ENCODE measurements around the gene HIVEP3.

The HIVEP3 gene

GRCh38 chr1:41879617-41880016 is 39.1 kb downstream of the HIVEP3 start:
- H3K4me1 ChIP-seq (ENCODE audit: control insufficient read depth in 5 of 5, insufficient read depth in 5 of 5, low read length in 5 of 5), result peaks cover 0 to 31% (median 16%) of the 10 kb centered on the region in 5 donors
- no peaks in the 10 kb centered on the region for H3K27me3 ChIP-seq (ENCODE audit: control insufficient read depth in 5 of 5, insufficient read depth in 4 of 5, low read length in 5 of 5)
- no peak overlapping the region for H3K27ac ChIP-seq (ENCODE audit: low read depth, low read length)
- no peaks in the 10 kb centered on the region for H3K36me3 ChIP-seq (ENCODE audit: control insufficient read depth in 5 of 5, insufficient read depth in 5 of 5, low read length in 5 of 5)
- H3K9ac ChIP-seq (ENCODE audit: low read length in 5 of 5), result no peak overlapping the region
- H3K9me3 ChIP-seq (ENCODE audit: control insufficient read depth in 5 of 5, low read length in 5 of 5), result no peaks in the 10 kb centered on the region
- H3K4me3 ChIP-seq (ENCODE audit: low read depth in 1 of 5, low read length in 5 of 5), result no peak overlapping the region

- no peaks in the 10 kb centered on the region for H3K9me3 ChIP-seq (ENCODE audit: control insufficient read depth in 5 of 5, low read length in 5 of 5)
- H3K27me3 ChIP-seq (ENCODE audit: control insufficient read depth in 5 of 5, insufficient read depth in 4 of 5, low read length in 5 of 5), result no peaks in the 10 kb centered on the region
- H3K36me3 ChIP-seq (ENCODE audit: control insufficient read depth in 5 of 5, insufficient read depth in 5 of 5, low read length in 5 of 5), result no peaks in the 10 kb centered on the region
- H3K4me1 ChIP-seq (ENCODE audit: control insufficient read depth in 5 of 5, insufficient read depth in 5 of 5, low read length in 5 of 5), result peaks cover 0 to 31% (median 16%) of the 10 kb centered on the region in 5 donors
- H3K27ac ChIP-seq (ENCODE audit: low read depth, low read length), result no peak overlapping the region
- no peak overlapping the region for H3K4me3 ChIP-seq (ENCODE audit: low read depth in 1 of 5, low read length in 5 of 5)
- H3K9ac ChIP-seq (ENCODE audit: low read length in 5 of 5), result no peak overlapping the region
These were observed 39.8 kb downstream of the HIVEP3 start for GRCh38 chr1:41878911-41879310.

GRCh38 chr1:41878495-41878894 is 40.2 kb downstream of the HIVEP3 start:
- Histone ChIP-seq H3K9ac (ENCODE audit: low read length in 5 of 5) (no peak overlapping the region), H3K4me3 (ENCODE audit: low read depth in 1 of 5, low read length in 5 of 5) (no peak overlapping the region), H3K27me3 (ENCODE audit: control insufficient read depth in 5 of 5, insufficient read depth in 4 of 5, low read length in 5 of 5) (no peaks in the 10 kb centered on the region), H3K27ac (ENCODE audit: low read depth, low read length) (no peak overlapping the region), H3K36me3 (ENCODE audit: control insufficient read depth in 5 of 5, insufficient read depth in 5 of 5, low read length in 5 of 5) (no peaks in the 10 kb centered on the region), H3K4me1 (ENCODE audit: control insufficient read depth in 5 of 5, insufficient read depth in 5 of 5, low read length in 5 of 5) (peaks cover 0 to 31% (median 16%) of the 10 kb centered on the region in 5 donors), H3K9me3 (ENCODE audit: control insufficient read depth in 5 of 5, low read length in 5 of 5) (no peaks in the 10 kb centered on the region)

- Histone ChIP-seq H3K9ac (ENCODE audit: low read length in 5 of 5) (peak overlapping the region in 1 of 5 donors; percentile 41), H3K4me1 (ENCODE audit: control insufficient read depth in 5 of 5, insufficient read depth in 5 of 5, low read length in 5 of 5) (peaks cover 0 to 31% (median 16%) of the 10 kb centered on the region in 5 donors), H3K36me3 (ENCODE audit: control insufficient read depth in 5 of 5, insufficient read depth in 5 of 5, low read length in 5 of 5) (no peaks in the 10 kb centered on the region), H3K4me3 (ENCODE audit: low read depth in 1 of 5, low read length in 5 of 5) (no peak overlapping the region), H3K27ac (ENCODE audit: low read depth, low read length) (no peak overlapping the region), H3K9me3 (ENCODE audit: control insufficient read depth in 5 of 5, low read length in 5 of 5) (no peaks in the 10 kb centered on the region), H3K27me3 (ENCODE audit: control insufficient read depth in 5 of 5, insufficient read depth in 4 of 5, low read length in 5 of 5) (no peaks in the 10 kb centered on the region)
These were observed 41.9 kb downstream of the HIVEP3 start for GRCh38 chr1:41876576-41877445.

GRCh38 chr1:41875487-41875886 is 43.2 kb downstream of the HIVEP3 start:
- Histone ChIP-seq H3K36me3 (ENCODE audit: control insufficient read depth in 5 of 5, insufficient read depth in 5 of 5, low read length in 5 of 5) (no peaks in the 10 kb centered on the region), H3K27me3 (ENCODE audit: control insufficient read depth in 5 of 5, insufficient read depth in 4 of 5, low read length in 5 of 5) (no peaks in the 10 kb centered on the region), H3K4me3 (ENCODE audit: low read depth in 1 of 5, low read length in 5 of 5) (no peak overlapping the region), H3K9me3 (ENCODE audit: control insufficient read depth in 5 of 5, low read length in 5 of 5) (no peaks in the 10 kb centered on the region), H3K27ac (ENCODE audit: low read depth, low read length) (no peak overlapping the region), H3K4me1 (ENCODE audit: control insufficient read depth in 5 of 5, insufficient read depth in 5 of 5, low read length in 5 of 5) (peaks cover 0 to 29% (median 16%) of the 10 kb centered on the region in 5 donors), H3K9ac (ENCODE audit: low read length in 5 of 5) (no peak overlapping the region)

GRCh38 chr1:41874903-41875411 is 43.8 kb downstream of the HIVEP3 start:
- H3K9ac ChIP-seq (ENCODE audit: low read length in 5 of 5), result no peak overlapping the region
- H3K36me3 ChIP-seq (ENCODE audit: control insufficient read depth in 5 of 5, insufficient read depth in 5 of 5, low read length in 5 of 5), result no peaks in the 10 kb centered on the region
- H3K9me3 ChIP-seq (ENCODE audit: control insufficient read depth in 5 of 5, low read length in 5 of 5), result no peaks in the 10 kb centered on the region
- no peaks in the 10 kb centered on the region for H3K27me3 ChIP-seq (ENCODE audit: control insufficient read depth in 5 of 5, insufficient read depth in 4 of 5, low read length in 5 of 5)
- no peak overlapping the region for H3K27ac ChIP-seq (ENCODE audit: low read depth, low read length)
- H3K4me1 ChIP-seq (ENCODE audit: control insufficient read depth in 5 of 5, insufficient read depth in 5 of 5, low read length in 5 of 5), result peaks cover 0 to 29% (median 16%) of the 10 kb centered on the region in 5 donors
- H3K4me3 ChIP-seq (ENCODE audit: low read depth in 1 of 5, low read length in 5 of 5), result no peak overlapping the region

GRCh38 chr1:41874151-41874719 is 44.5 kb downstream of the HIVEP3 start:
- H3K4me3 ChIP-seq (ENCODE audit: low read depth in 1 of 5, low read length in 5 of 5), result no peak overlapping the region
- no peaks in the 10 kb centered on the region for H3K36me3 ChIP-seq (ENCODE audit: control insufficient read depth in 5 of 5, insufficient read depth in 5 of 5, low read length in 5 of 5)
- peaks cover 0 to 29% (median 16%) of the 10 kb centered on the region in 5 donors for H3K4me1 ChIP-seq (ENCODE audit: control insufficient read depth in 5 of 5, insufficient read depth in 5 of 5, low read length in 5 of 5)
- H3K27me3 ChIP-seq (ENCODE audit: control insufficient read depth in 5 of 5, insufficient read depth in 4 of 5, low read length in 5 of 5), result no peaks in the 10 kb centered on the region
- H3K9me3 ChIP-seq (ENCODE audit: control insufficient read depth in 5 of 5, low read length in 5 of 5), result no peaks in the 10 kb centered on the region
- H3K27ac ChIP-seq (ENCODE audit: low read depth, low read length), result no peak overlapping the region
- no peak overlapping the region for H3K9ac ChIP-seq (ENCODE audit: low read length in 5 of 5)

GRCh38 chr1:41872074-41872473 is 46.6 kb downstream of the HIVEP3 start:
- H3K27ac ChIP-seq (ENCODE audit: low read depth, low read length), result no peak overlapping the region
- H3K4me3 ChIP-seq (ENCODE audit: low read depth in 1 of 5, low read length in 5 of 5), result no peak overlapping the region
- no peak overlapping the region for H3K9ac ChIP-seq (ENCODE audit: low read length in 5 of 5)
- H3K36me3 ChIP-seq (ENCODE audit: control insufficient read depth in 5 of 5, insufficient read depth in 5 of 5, low read length in 5 of 5), result no peaks in the 10 kb centered on the region
- H3K9me3 ChIP-seq (ENCODE audit: control insufficient read depth in 5 of 5, low read length in 5 of 5), result no peaks in the 10 kb centered on the region
- H3K4me1 ChIP-seq (ENCODE audit: control insufficient read depth in 5 of 5, insufficient read depth in 5 of 5, low read length in 5 of 5), result peaks cover 0 to 24% (median 16%) of the 10 kb centered on the region in 5 donors
- no peaks in the 10 kb centered on the region for H3K27me3 ChIP-seq (ENCODE audit: control insufficient read depth in 5 of 5, insufficient read depth in 4 of 5, low read length in 5 of 5)

GRCh38 chr1:41870076-41870562 is 48.6 kb downstream of the HIVEP3 start:
- Histone ChIP-seq H3K27ac (ENCODE audit: low read depth, low read length) (no peak overlapping the region), H3K4me1 (ENCODE audit: control insufficient read depth in 5 of 5, insufficient read depth in 5 of 5, low read length in 5 of 5) (peaks cover 0 to 23% (median 22%) of the 10 kb centered on the region in 5 donors), H3K9me3 (ENCODE audit: control insufficient read depth in 5 of 5, low read length in 5 of 5) (no peaks in the 10 kb centered on the region), H3K36me3 (ENCODE audit: control insufficient read depth in 5 of 5, insufficient read depth in 5 of 5, low read length in 5 of 5) (no peaks in the 10 kb centered on the region), H3K27me3 (ENCODE audit: control insufficient read depth in 5 of 5, insufficient read depth in 4 of 5, low read length in 5 of 5) (no peaks in the 10 kb centered on the region), H3K9ac (ENCODE audit: low read length in 5 of 5) (no peak overlapping the region), H3K4me3 (ENCODE audit: low read depth in 1 of 5, low read length in 5 of 5) (no peak overlapping the region)

Measured in subcutaneous abdominal adipose tissue (tissue), 5 donors.